HG03108 (cell line): ENCODE measurements around the gene ATXN1.
"Not testable (repeated sequence)": the region's sequence is repeated elsewhere in the genome, so short reads cannot be mapped to it uniquely, and the experiment has no call there.

ENCODE experiments used
- ATAC-seq: cut with Tn5 transposase; IDR thresholded peaks from one replicate; pipeline ENCODE4 v1.9.1; 2021; ENCODE audit warnings: moderate library complexity; ENCODE audit not compliant: unreplicated experiment

ATXN1 gene

GRCh38 chr6:16545382-16545781 is 215.9 kb downstream of the ATXN1 start:
- ATAC-seq = no peak

GRCh38 chr6:16544521-16544920 is 216.7 kb downstream of the ATXN1 start:
- no peak for ATAC-seq

- no peak for ATAC-seq
Observed at GRCh38 chr6:16544006-16544405, 217.3 kb downstream of the ATXN1 start.

GRCh38 chr6:16543521-16543920 is 217.7 kb downstream of the ATXN1 start:
- no peak for ATAC-seq

- ATAC-seq = no peak
Observed at GRCh38 chr6:16542070-16542469, 219.2 kb downstream of the ATXN1 start.

- ATAC-seq = peak; percentile 59
Observed at GRCh38 chr6:16540804-16541752, 220.2 kb downstream of the ATXN1 start.

GRCh38 chr6:16540383-16540782 is 220.9 kb downstream of the ATXN1 start:
- not testable (repeated sequence) for ATAC-seq

GRCh38 chr6:16539086-16539931 is 222.0 kb downstream of the ATXN1 start:
- ATAC-seq = no peak

- ATAC-seq = no peak
Observed at GRCh38 chr6:16535564-16535963, 225.7 kb downstream of the ATXN1 start.

GRCh38 chr6:16533721-16534136 is 227.5 kb downstream of the ATXN1 start:
- no peak for ATAC-seq

GRCh38 chr6:16533210-16533609 is 228.1 kb downstream of the ATXN1 start:
- no peak for ATAC-seq

GRCh38 chr6:16527691-16528090 is 233.6 kb downstream of the ATXN1 start:
- ATAC-seq = no peak

- no peak for ATAC-seq
Observed at GRCh38 chr6:16524380-16524707, 236.9 kb downstream of the ATXN1 start.

- ATAC-seq = no peak
Observed at GRCh38 chr6:16523606-16524379, 237.5 kb downstream of the ATXN1 start.

- no peak for ATAC-seq
Observed at GRCh38 chr6:16522937-16523336, 238.3 kb downstream of the ATXN1 start.

GRCh38 chr6:16521528-16521927 is 239.7 kb downstream of the ATXN1 start:
- no peak for ATAC-seq

GRCh38 chr6:16519265-16520242 is 241.7 kb downstream of the ATXN1 start:
- ATAC-seq = no peak

- no peak for ATAC-seq
Observed at GRCh38 chr6:16518265-16518664, 243.0 kb downstream of the ATXN1 start.

- ATAC-seq = no peak
Observed at GRCh38 chr6:16514249-16514648, 247.0 kb downstream of the ATXN1 start.
